GM15510 (cell line): ENCODE results near the gene NAV2.

Experiments used
- POLR2A ChIP-seq: IDR thresholded peaks from 3 replicates; pipeline ENCODE4 v1.6.1; 2011; ENCODE audit warnings: borderline replicate concordance; ENCODE audit not compliant: insufficient read length; ENCODE audit errors: extremely low read depth

The NAV2 gene

GRCh38 chr11:20159466-20160381 is 447.1 kb downstream of the NAV2 start:
- TF ChIP-seq POLR2A, result no peak

- no peak for TF ChIP-seq POLR2A
These were observed 448.0 kb downstream of the NAV2 start, which contains the start of gene DBX1 for GRCh38 chr11:20160425-20161229. Gene DBX1 (minus strand): TSS chr11:20160475. CDS start chr11:20160324, 151 bp downstream.

GRCh38 chr11:20161230-20161918 is 448.7 kb downstream of the NAV2 start:
- TF ChIP-seq POLR2A, result no peak

GRCh38 chr11:20161923-20162744 is 449.5 kb downstream of the NAV2 start:
- TF ChIP-seq POLR2A, result no peak

GRCh38 chr11:20162824-20163782 is 450.5 kb downstream of the NAV2 start:
- no peak for TF ChIP-seq POLR2A

GRCh38 chr11:20163783-20164481 is 451.3 kb downstream of the NAV2 start:
- no peak for TF ChIP-seq POLR2A
